ES-I3 (cell line): Measurements from ENCODE around the gene SLC16A10.

Experiments
- H3K36me3 ChIP-seq: 2 replicates; pipeline ENCODE4 v1.6.1; 2013; ENCODE audit warnings: mild to moderate bottlenecking, low read length, control low read depth, moderate library complexity; ENCODE audit not compliant: insufficient read depth
- H3K4me1 ChIP-seq: 2 replicates; pipeline ENCODE4 v1.6.1; 2013; ENCODE audit warnings: mild to moderate bottlenecking, control low read depth, low read length; ENCODE audit not compliant: insufficient read depth
- H3K9ac ChIP-seq: 2 replicates; pipeline ENCODE4 v1.6.1; 2013; ENCODE audit warnings: low read depth, mild to moderate bottlenecking, low read length, moderate library complexity
- H3K9me3 ChIP-seq: 2 replicates; pipeline ENCODE4 v1.6.1; 2013; ENCODE audit warnings: mild to moderate bottlenecking, low read length, moderate library complexity; ENCODE audit not compliant: control insufficient read depth, insufficient read depth

SLC16A10 gene

DNA sequence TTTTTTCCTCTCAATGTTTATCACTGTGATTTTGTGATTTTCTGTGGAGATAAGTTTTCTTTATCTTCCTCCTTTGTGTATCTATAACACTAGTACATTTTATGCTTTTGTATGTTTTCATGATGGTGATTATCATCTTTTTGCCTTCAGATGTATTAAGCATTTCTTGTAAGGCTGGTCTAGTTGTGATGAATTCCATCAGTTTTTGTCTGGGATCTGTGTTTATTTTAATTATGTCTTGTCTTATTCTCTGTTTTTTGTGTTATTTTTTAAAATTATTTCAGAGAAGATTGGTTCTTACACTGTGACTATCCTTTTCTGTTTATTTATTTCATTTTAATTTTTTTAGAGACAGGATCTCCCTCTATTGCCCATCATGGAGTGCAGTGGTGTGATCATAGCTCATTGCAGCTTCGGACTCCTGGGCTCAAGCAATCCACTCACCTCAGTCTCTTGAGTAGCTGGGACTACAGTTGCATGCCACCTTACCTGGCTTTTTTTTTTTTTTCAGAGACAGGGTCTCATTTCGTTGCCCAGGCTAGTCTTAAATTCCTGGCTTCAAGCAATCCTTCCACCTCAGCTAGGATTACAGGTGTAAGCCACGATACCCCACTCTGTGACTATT lies 187.4 kb downstream of the SLC16A10 start:
- Histone ChIP-seq H3K9ac (no peak overlapping the region), H3K9me3 (peaks cover 8% of the 10 kb centered on the region), H3K4me1 (no peaks in the 10 kb centered on the region), H3K36me3 (peaks cover 20% of the 10 kb centered on the region)

DNA sequence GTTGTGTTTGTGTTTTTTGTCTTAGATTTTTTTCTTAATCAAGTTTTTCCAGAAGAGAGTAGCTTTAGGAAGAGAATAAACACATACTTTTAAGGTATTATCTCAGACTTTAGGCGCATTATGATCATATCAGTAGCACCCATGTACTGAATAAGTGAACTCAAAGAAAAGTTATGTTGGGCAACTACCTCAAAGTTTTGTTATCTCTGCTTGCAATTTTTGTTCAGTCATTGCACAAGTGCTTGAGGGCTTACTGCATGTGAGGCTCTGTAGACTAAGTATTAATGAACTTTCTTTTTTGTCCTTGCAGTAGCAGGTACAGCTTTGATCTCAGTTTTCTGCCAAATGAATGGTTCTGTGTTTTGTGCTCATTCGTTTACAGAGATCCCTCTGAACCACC lies 189.0 kb downstream of the SLC16A10 start:
- Histone ChIP-seq H3K9me3 (peaks cover 8% of the 10 kb centered on the region), H3K36me3 (peaks cover 15% of the 10 kb centered on the region), H3K9ac (no peak overlapping the region), H3K4me1 (no peaks in the 10 kb centered on the region)

DNA sequence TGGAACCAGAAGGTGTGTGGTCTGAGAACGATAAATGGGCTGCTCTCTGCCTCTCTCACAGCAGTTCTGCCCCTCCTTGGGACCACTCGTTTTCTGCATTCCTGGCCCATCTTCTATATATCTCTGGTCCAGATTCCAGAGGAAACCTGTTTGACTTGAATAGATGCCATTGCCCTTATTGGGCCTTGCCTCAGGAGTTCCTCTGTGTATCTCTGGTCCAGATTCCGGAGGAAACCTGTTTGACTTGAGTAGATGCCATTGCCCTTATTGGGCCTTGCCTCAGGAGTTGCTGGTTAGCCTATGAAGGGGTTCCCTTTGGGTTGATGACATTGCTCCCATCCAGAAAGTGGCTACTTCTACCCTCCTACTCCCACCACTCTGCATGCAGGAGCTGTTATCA lies 189.4 kb downstream of the SLC16A10 start:
- Histone ChIP-seq H3K9me3 (peaks cover 8% of the 10 kb centered on the region), H3K9ac (no peak overlapping the region), H3K4me1 (no peaks in the 10 kb centered on the region), H3K36me3 (peaks cover 15% of the 10 kb centered on the region)

DNA sequence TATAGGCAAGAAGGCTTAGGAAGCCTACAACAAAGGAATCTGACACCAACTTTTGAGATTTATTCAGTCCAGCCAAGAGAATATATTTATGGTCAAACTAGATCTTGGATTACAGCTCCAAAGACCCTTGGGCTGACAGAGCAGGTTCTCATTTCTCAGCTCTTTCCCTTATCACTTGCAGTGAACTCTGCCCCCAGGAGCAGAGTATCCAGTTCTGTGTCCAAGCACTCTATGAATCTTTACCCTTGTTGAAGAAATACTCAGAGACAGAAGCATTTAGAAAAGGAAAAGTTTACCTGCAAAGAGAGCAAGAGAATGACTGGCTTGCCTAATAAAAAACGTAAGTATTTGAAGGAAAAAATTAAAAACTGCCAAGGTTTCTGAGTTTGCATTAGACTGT lies 190.5 kb downstream of the SLC16A10 start:
- Histone ChIP-seq H3K36me3 (peaks cover 15% of the 10 kb centered on the region), H3K9me3 (peaks cover 12% of the 10 kb centered on the region), H3K4me1 (no peaks in the 10 kb centered on the region), H3K9ac (no peak overlapping the region; the same call in 1 of the 2 replicates)

DNA sequence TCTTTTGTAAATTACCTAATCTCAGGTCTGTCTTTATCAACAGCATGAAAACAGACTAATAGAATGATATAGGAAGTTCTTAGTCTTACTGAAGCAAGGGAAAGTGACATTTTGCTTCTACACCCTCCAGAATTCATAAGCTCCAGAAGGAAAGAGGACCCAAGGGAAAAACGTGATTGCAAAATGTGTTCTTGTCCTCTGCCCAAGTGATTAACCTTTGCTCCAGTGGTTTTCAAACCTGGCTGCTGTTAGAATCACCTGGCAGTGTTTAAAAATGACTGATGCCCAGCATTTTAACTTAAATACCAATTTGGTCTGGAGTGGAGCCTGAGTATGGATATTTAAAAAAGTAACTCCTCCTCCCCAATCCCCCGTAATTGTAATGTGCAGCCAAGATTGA lies 191.4 kb downstream of the SLC16A10 start:
- H3K36me3 ChIP-seq = peaks cover 15% of the 10 kb centered on the region

DNA sequence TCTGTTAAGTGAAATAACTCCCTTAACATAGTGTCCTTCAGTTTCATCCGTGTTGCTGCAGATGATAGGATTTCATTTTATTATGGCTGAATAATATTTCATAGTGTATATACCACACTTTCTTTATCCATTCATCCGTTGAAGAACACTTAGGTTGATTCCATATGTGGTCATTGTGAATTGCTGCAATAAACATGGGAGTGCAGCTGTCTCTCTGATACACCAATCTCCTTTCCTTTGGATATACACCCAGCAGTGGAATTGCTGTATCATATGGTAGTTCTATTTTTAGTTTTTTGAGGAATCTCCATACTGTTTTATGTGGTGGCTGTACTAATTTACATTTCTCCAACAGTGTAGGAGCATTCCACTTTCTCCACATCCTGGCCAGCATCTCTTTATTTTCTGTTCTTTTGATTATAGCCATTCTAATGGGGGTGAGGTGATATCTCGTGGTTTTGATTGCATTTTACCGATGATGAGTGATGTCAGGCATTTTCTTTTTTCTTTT lies 193.2 kb downstream of the SLC16A10 start:
- H3K9me3 ChIP-seq = peaks cover 9% of the 10 kb centered on the region; the same call in 1 of the 2 replicates
- H3K9ac ChIP-seq = no peak overlapping the region
- H3K4me1 ChIP-seq = no peaks in the 10 kb centered on the region
- peaks cover 15% of the 10 kb centered on the region for H3K36me3 ChIP-seq

More for the DNA sequence above, 191.4 kb downstream of the SLC16A10 start:
- H3K9ac ChIP-seq = no peak overlapping the region
- peaks cover 12% of the 10 kb centered on the region for H3K9me3 ChIP-seq
- H3K4me1 ChIP-seq = no peaks in the 10 kb centered on the region
